ENCODE measurements around the gene HSD17B11. TPM values are rescaled to one million over a fixed set of nuclear protein-coding genes. Genes with fewer than 3 reads are reported as not detected.

The HSD17B11 gene
- total and polyA plus RNA-seq, 2 of the 8 experiments (the other 6 are each of a cell fraction or from before 2014, with no cell fraction given), result 6.0 to 9.0 TPM

DNA sequence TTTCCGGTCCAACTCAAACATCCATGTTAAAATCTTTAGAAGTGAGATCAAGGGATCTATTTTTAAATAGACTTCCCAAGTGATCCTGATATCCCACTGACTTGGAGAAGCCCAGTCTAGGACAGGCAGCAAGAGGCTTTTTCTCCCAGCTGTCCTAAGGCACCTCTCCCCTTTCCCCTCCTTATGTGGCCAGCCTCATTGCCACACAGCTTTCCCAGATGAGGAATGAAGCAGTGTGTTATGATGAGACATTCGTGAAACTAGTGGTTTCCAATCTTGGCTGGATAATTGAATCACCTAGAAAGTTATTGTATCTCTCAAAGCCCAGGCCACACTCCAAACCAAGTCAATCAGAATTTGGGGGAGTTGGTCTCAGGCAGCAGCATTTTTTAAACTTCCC is 51.5 kb downstream of the HSD17B11 start:
- H3K9me3 ChIP-seq (ENCODE audit: insufficient read depth in 2 of 2, low read depth in 1 of 2, low read length in 1 of 2), result no peaks in the 10 kb centered on the region
- WGBS, 2 experiments (ENCODE audit: extremely low coverage in 1 of 2, insufficient coverage in 1 of 2, insufficient read length in 1 of 2, insufficient replicate concordance in 2 of 2, low coverage in 1 of 2, low lambda C conversion rate in 2 of 2, missing lambda C conversion rate in 1 of 2), result 96% methylated on average over 2 of the region's 2 CpGs; no CpG with 5 or more reads in 1 of the 2 experiments
- H4K5ac ChIP-seq (ENCODE audit: insufficient read length, low read depth, low read length), result no peak overlapping the region
- H3K23me2 ChIP-seq (ENCODE audit: low read depth, low read length), result no peaks in the 10 kb centered on the region
- no peak overlapping the region for H2BK120ac ChIP-seq (replicated peaks; ENCODE audit: low read depth, low read length)
- H2BK12ac ChIP-seq (ENCODE audit: low read depth, low read length), result no peak overlapping the region
- no peak overlapping the region for H3K9ac ChIP-seq (replicated peaks in 1 of 4; ENCODE audit: extremely low read depth in 1 of 4, low read depth in 3 of 4, low read length in 3 of 4)
- H3K4ac ChIP-seq (replicated peaks; ENCODE audit: insufficient read length, low read depth, low read length), result no peak overlapping the region
- H3K14ac ChIP-seq (ENCODE audit: insufficient read length), result no peak overlapping the region
- ChIA-PET CTCF (ENCODE audit: partially characterized antibody) (interaction anchor here (1.0 to 1.5 kb wide), 3 partner anchors 32 to 509 kb away, joined by 3 to 4 read pairs (median 3); no protein-coding TSS in a partner anchor), POLR2A (ENCODE audit: partially characterized antibody) (no interaction called here)
- H4K91ac ChIP-seq (replicated peaks; ENCODE audit: insufficient read length, low read length), result no peak overlapping the region
- no peak overlapping the region for H4K8ac ChIP-seq (ENCODE audit: extremely low read depth, insufficient read depth, low read length)
- no peaks in the 10 kb centered on the region for H3K79me1 ChIP-seq (ENCODE audit: low read depth, low read length)
- no peak overlapping the region for H2AFZ ChIP-seq (ENCODE audit: low read length)
- no peak overlapping the region for H3K18ac ChIP-seq (ENCODE audit: extremely low read depth, low read length)
- no peak overlapping the region for H3K23ac ChIP-seq (ENCODE audit: insufficient read length)
- H3K4me3 ChIP-seq (ENCODE audit: extremely low read depth in 1 of 4, insufficient read depth in 2 of 4, low read depth in 3 of 4, low read length in 4 of 4), result no peak overlapping the region
- no peak for FAIRE-seq
- H3K36me3 ChIP-seq (ENCODE audit: control insufficient read depth in 2 of 4, insufficient read depth in 4 of 4, low read length in 3 of 4), result no peaks in the 10 kb centered on the region; a peak in 1 of 8 replicates
- TF ChIP-seq SIX5 (IDR thresholded peaks at IDR 0.05; ENCODE audit: low read depth, low read length) (no peak), EZH2 (IDR thresholded peaks at IDR 0.05; ENCODE audit: low read depth, low read length, severe bottlenecking) (no peak)
- no peak overlapping the region for H3K56ac ChIP-seq (replicated peaks; ENCODE audit: insufficient read length, low read depth, low read length)
- no peak overlapping the region for H2BK15ac ChIP-seq (ENCODE audit: low read length)
- H3K4me2 ChIP-seq (ENCODE audit: insufficient read depth in 1 of 2, low read depth in 2 of 2, low read length in 2 of 2), result no peak overlapping the region
- no peak overlapping the region for H2BK5ac ChIP-seq (ENCODE audit: low read depth, low read length)
- no peaks in the 10 kb centered on the region for H4K20me1 ChIP-seq (replicated peaks in 1 of 2; ENCODE audit: control insufficient read depth in 1 of 2, insufficient read depth in 2 of 2, low read length in 2 of 2)
- no peak overlapping the region for H2AK5ac ChIP-seq (ENCODE audit: low read depth, low read length)
- DNase-seq (ENCODE audit: low read depth in 1 of 2, low spot score in 2 of 2), result no peak
- 0 out of 7 replicates have a peak, but pooled peaks cover 0 to 3% (median 0%) of the 10 kb centered on the region in 4 experiments for H3K4me1 ChIP-seq (replicated peaks in 1 of 4; ENCODE audit: control insufficient read depth in 3 of 4, insufficient read depth in 4 of 4, low read length in 3 of 4)
- no peak overlapping the region for H3K27ac ChIP-seq (ENCODE audit: low read depth, low read length)
- H3K27me3 ChIP-seq (replicated peaks in 1 of 4; ENCODE audit: control insufficient read depth in 3 of 4, extremely low read depth in 1 of 4, insufficient read depth in 3 of 4, low read length in 3 of 4), result no peaks in the 10 kb centered on the region
- H2BK20ac ChIP-seq (ENCODE audit: low read length), result no peak overlapping the region
- H3K79me2 ChIP-seq (ENCODE audit: control insufficient read depth in 1 of 2, insufficient read depth in 2 of 2, low read length in 2 of 2), result no peaks in the 10 kb centered on the region

All from H1 (cell line).